Prostate gland (tissue), 2 donors: ENCODE results near the gene UGT1A8.

ENCODE experiments used
- CTCF ChIP-seq, 4 experiments: fragments of 200-600 bp in 2 of 4; fragments of 450-650 bp in 2 of 4; sonication (generic) in 2 of 4; IDR thresholded peaks; 1 replicate in 3 of 4; 2 replicates in 1 of 4; pipeline ENCODE4 v1.5.1; 2016 to 2019; ENCODE audit warnings: antibody characterized with exemption in 4 of 4, mild to moderate bottlenecking in 2 of 4, moderate library complexity in 2 of 4
- POLR2A ChIP-seq: fragments of 450-650 bp; IDR thresholded peaks from one replicate; pipeline ENCODE4 v1.6.1; 2016; ENCODE audit warnings: antibody characterized with exemption, mild to moderate bottlenecking
- POLR2AphosphoS5 ChIP-seq: sonication (generic); formaldehyde crosslinking; IDR thresholded peaks from one replicate; pipeline ENCODE4 v1.6.1; 2017; ENCODE audit warnings: antibody characterized with exemption

GRCh38 chr2:233813236-233814055, 196.0 kb downstream of the UGT1A8 start:
- TF ChIP-seq CTCF (IDR thresholded peaks at IDR 0.05) (no peak), POLR2A (no peak), POLR2AphosphoS5 (no peak)
